Endothelial cell of umbilical vein (primary cell): Measurements from ENCODE around the gene RAB37. TPM values are rescaled to one million over a fixed set of nuclear protein-coding genes. Genes with fewer than 3 reads are reported as not detected.

Experiments
- BruUV-seq: library from RNA; stranded (reverse); fragments of 400-500 nt; replicated peaks from 2 replicates; lab custom pipeline; 2021; lab: Mats Ljungman, UMichigan
- CTCF ChIA-PET: fragments of 300-600, 350-600 bp; sonication (Branson Sonifier 250); formaldehyde crosslinking; loops from one replicate; lab custom pipeline; 2021; ENCODE audit warnings: antibody characterized with exemption, inconsistent platforms; lab: Charles Lee
- POLR2A ChIA-PET: fragments of 300-600, 350-600 bp; sonication (Branson Sonifier 250); formaldehyde crosslinking; loops from one replicate; lab custom pipeline; 2021; ENCODE audit warnings: antibody characterized with exemption, inconsistent platforms; lab: Charles Lee
- DNase-seq: peaks from one replicate; pipeline ENCODE4 v3.0.0-alpha.2; 2011; ENCODE audit warnings: low read depth, low spot score
- FAIRE-seq: peaks from 2 replicates; lab custom pipeline; 2011; peaks lifted over from hg19 to GRCh38; lab: Jason Lieb, UNC
- H2AFZ ChIP-seq: 2 replicates; pipeline ENCODE4 v1.6.0; 2012; ENCODE audit warnings: low read depth, low read length, control low read depth, inconsistent platforms
- H3K27ac ChIP-seq: 2 replicates; pipeline ENCODE4 v1.5.1; 2011; ENCODE audit warnings: low read depth, mild to moderate bottlenecking, control low read depth, low read length, moderate library complexity; ENCODE audit not compliant: insufficient read depth
- H3K27me3 ChIP-seq, 2 experiments: 2 replicates each; pipeline versions ENCODE4 v1.6.0 to v1.6.1; 2011; ENCODE audit warnings: low read length in 2 of 2, mixed read lengths in 1 of 2; ENCODE audit not compliant: control insufficient read depth in 2 of 2, insufficient read depth in 2 of 2
- H3K36me3 ChIP-seq, 2 experiments: 2 replicates in 1 of 2; 3 replicates in 1 of 2; pipeline ENCODE4 v1.5.1; 2011; ENCODE audit warnings: low read length in 2 of 2, mild to moderate bottlenecking in 1 of 2, moderate library complexity in 1 of 2; ENCODE audit not compliant: control insufficient read depth in 2 of 2, insufficient read depth in 2 of 2; ENCODE audit errors: extremely low read depth in 1 of 2
- H3K4me1 ChIP-seq: 3 replicates; pipeline ENCODE4 v1.5.1; 2011; ENCODE audit warnings: mild to moderate bottlenecking, low read length; ENCODE audit not compliant: control insufficient read depth, insufficient read depth; ENCODE audit errors: extremely low read depth
- H3K4me2 ChIP-seq: 2 replicates; pipeline ENCODE4 v1.6.1; 2011; ENCODE audit warnings: low read length, control low read depth, mixed read lengths; ENCODE audit not compliant: insufficient read depth
- H3K4me3 ChIP-seq, 3 experiments: fragments of 200-600 bp in 1 of 3; sonication (generic), shearing (Covaris generic) in 1 of 3; replicated peaks in 1 of 3; 2 replicates each; pipeline ENCODE4 v1.5.1; 2011 to 2016; ENCODE audit warnings: control low read depth in 3 of 3, low read length in 3 of 3, mild to moderate bottlenecking in 2 of 3, inconsistent platforms in 1 of 3, low read depth in 1 of 3, moderate library complexity in 1 of 3; ENCODE audit not compliant: insufficient read depth in 1 of 3
- H3K79me2 ChIP-seq: 2 replicates; pipeline ENCODE4 v1.6.0; 2012; ENCODE audit warnings: low read length, inconsistent platforms; ENCODE audit not compliant: control insufficient read depth, insufficient read depth
- H3K9ac ChIP-seq: replicated peaks from 2 replicates; pipeline ENCODE3; 2011; ENCODE audit warnings: low read length, control low read depth; ENCODE audit not compliant: insufficient read depth; ENCODE audit errors: extremely low read depth
- H3K9me1 ChIP-seq: replicated peaks from 3 replicates; pipeline ENCODE4 v1.6.0; 2011; ENCODE audit warnings: mild to moderate bottlenecking, low read length; ENCODE audit not compliant: control insufficient read depth, insufficient read depth; ENCODE audit errors: extremely low read depth
- H3K9me3 ChIP-seq: replicated peaks from 2 replicates; pipeline ENCODE4 v1.5.1; 2012; ENCODE audit warnings: low read length, inconsistent platforms; ENCODE audit not compliant: control insufficient read depth, insufficient read depth
- H4K20me1 ChIP-seq: replicated peaks from 2 replicates; pipeline ENCODE3; 2011; ENCODE audit warnings: mild to moderate bottlenecking, low read length; ENCODE audit not compliant: control insufficient read depth, insufficient read depth; ENCODE audit errors: extremely low read depth
- EZH2 ChIP-seq: IDR thresholded peaks from 2 replicates; pipeline ENCODE4 v1.6.1; 2012; ENCODE audit warnings: borderline replicate concordance, low read depth, mild to moderate bottlenecking, moderate library complexity, low read length, inconsistent platforms; ENCODE audit not compliant: severe bottlenecking
- FOS ChIP-seq: IDR thresholded peaks from 2 replicates; pipeline ENCODE4 v1.6.1; 2011; ENCODE audit warnings: mild to moderate bottlenecking, low read length, moderate library complexity, borderline replicate concordance; ENCODE audit not compliant: insufficient read depth
- GATA2 ChIP-seq: IDR thresholded peaks from 2 replicates; pipeline ENCODE4 v1.7.0; 2011; ENCODE audit warnings: low read depth, mild to moderate bottlenecking, moderate library complexity, mixed read lengths, low read length; ENCODE audit not compliant: insufficient read length, insufficient read depth
- JUN ChIP-seq: IDR thresholded peaks from 2 replicates; pipeline ENCODE4 v1.6.1; 2011; ENCODE audit warnings: borderline replicate concordance, low read depth; ENCODE audit not compliant: insufficient read length, insufficient read depth
- MAX ChIP-seq: IDR thresholded peaks from 2 replicates; pipeline ENCODE4 v1.6.1; 2011; ENCODE audit not compliant: insufficient read depth, insufficient read length
- MYC ChIP-seq: IDR thresholded peaks from one replicate; pipeline ENCODE4 v1.6.1; 2011; ENCODE audit warnings: mild to moderate bottlenecking, low read depth, low read length
- POLR2A ChIP-seq: IDR thresholded peaks from 2 replicates; pipeline ENCODE4 v1.6.1; 2012; ENCODE audit warnings: low read depth, mild to moderate bottlenecking, control low read depth, low read length
- POLR2AphosphoS5 ChIP-seq: IDR thresholded peaks from 2 replicates; pipeline ENCODE4 v1.6.1; 2012; ENCODE audit warnings: low read depth, mild to moderate bottlenecking, control low read depth, low read length, moderate library complexity; ENCODE audit not compliant: insufficient read depth
- dilution Hi-C: fragments of 300-500 bp; cut with MboI; formaldehyde crosslinking; loops from one replicate; pipeline ENCODE4 v1.15.0; 2019; ENCODE audit warnings: low sequenced_read_pairs; ENCODE audit not compliant: extremely low pct_ligation_motif_present
- intact Hi-C: fragments of 100-400 bp; cut with micrococcal nuclease; formaldehyde crosslinking; loops from one replicate; pipeline ENCODE4 v1.10.0; 2022
- polyA plus RNA-seq, 4 experiments: library from polyadenylated mRNA; depleted of rRNA in 3 of 4; stranded (reverse) in 3 of 4; unstranded in 1 of 4; fragments of >200 nt; gene quantifications; 2 replicates each; pipeline versions ENCODE4 v1.2.1 to v1.2.3, GENCODE V29; 2011 to 2012; ENCODE audit warnings: missing spikeins in 1 of 4
- total RNA-seq: library from RNA; stranded (reverse); gene quantifications from 2 replicates; pipeline ENCODE4 v1.2.3, GENCODE V29; 2021
- TF ChIP-seq, protein P1 (sequence below), 2 donors: IDR thresholded peaks; 1 replicate in 1 of 2; 2 replicates in 1 of 2; pipeline ENCODE4 v1.5.1; 2011; ENCODE audit warnings: low read length in 2 of 2, mild to moderate bottlenecking in 2 of 2, moderate library complexity in 2 of 2, control low read depth in 1 of 2, inconsistent platforms in 1 of 2, low read depth in 1 of 2; ENCODE audit not compliant: insufficient read depth in 1 of 2; ENCODE audit errors: extremely low read depth in 1 of 2

RAB37 gene
- total and polyA plus RNA-seq, 2 donors (not counting 3 experiments of a cell fraction or from before 2014, with no cell fraction given), result 0.11 TPM; not detected in 1

- H3K27ac ChIP-seq, result no peak overlapping the region
- H3K9me1 ChIP-seq, result no peaks in the 10 kb centered on the region
- dilution Hi-C loops, result no loop called here
- peaks cover 14 to 15% of the 10 kb centered on the region in 2 experiments for H3K27me3 ChIP-seq
- H3K4me1 ChIP-seq, result no peaks in the 10 kb centered on the region
- no peaks in the 10 kb centered on the region for H3K79me2 ChIP-seq
- no peaks in the 10 kb centered on the region for H3K9me3 ChIP-seq
- TF ChIP-seq MYC, result no peak
- TF ChIP-seq GATA2, result no peak
- TF ChIP-seq FOS, result no peak
- TF ChIP-seq POLR2A, result no peak
- no peak for TF ChIP-seq POLR2AphosphoS5
- no peak for TF ChIP-seq EZH2
- TF ChIP-seq, protein P1, sequence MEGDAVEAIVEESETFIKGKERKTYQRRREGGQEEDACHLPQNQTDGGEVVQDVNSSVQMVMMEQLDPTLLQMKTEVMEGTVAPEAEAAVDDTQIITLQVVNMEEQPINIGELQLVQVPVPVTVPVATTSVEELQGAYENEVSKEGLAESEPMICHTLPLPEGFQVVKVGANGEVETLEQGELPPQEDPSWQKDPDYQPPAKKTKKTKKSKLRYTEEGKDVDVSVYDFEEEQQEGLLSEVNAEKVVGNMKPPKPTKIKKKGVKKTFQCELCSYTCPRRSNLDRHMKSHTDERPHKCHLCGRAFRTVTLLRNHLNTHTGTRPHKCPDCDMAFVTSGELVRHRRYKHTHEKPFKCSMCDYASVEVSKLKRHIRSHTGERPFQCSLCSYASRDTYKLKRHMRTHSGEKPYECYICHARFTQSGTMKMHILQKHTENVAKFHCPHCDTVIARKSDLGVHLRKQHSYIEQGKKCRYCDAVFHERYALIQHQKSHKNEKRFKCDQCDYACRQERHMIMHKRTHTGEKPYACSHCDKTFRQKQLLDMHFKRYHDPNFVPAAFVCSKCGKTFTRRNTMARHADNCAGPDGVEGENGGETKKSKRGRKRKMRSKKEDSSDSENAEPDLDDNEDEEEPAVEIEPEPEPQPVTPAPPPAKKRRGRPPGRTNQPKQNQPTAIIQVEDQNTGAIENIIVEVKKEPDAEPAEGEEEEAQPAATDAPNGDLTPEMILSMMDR (IDR thresholded peaks at IDR 0.05; ENCODE audit: extremely low read depth in 1 of 2, insufficient read depth in 1 of 2, low read depth in 1 of 2, low read length in 2 of 2), result no peak
- no peak for TF ChIP-seq MAX
- no peak for TF ChIP-seq JUN
- no peak overlapping the region for H2AFZ ChIP-seq
- ChIA-PET CTCF (interaction anchor here (1.0 kb wide), 1 partner anchor 75 kb away, joined by 3 read pairs; no protein-coding TSS in a partner anchor), POLR2A (no interaction called here)
- FAIRE-seq, result no peak
- no peaks in the 10 kb centered on the region for H4K20me1 ChIP-seq
- BruUV-seq, result no TSS peak
- H3K9ac ChIP-seq, result no peak overlapping the region
- H3K36me3 ChIP-seq, result no peaks in the 10 kb centered on the region
- H3K4me3 ChIP-seq, result no peak overlapping the region
- intact Hi-C loops, result no loop called here
- no peak for DNase-seq
- no peak overlapping the region for H3K4me2 ChIP-seq
Measured at GRCh38 chr17:74732042-74732867, 4.8 kb upstream of the RAB37 start.
